ENCODE measurements around the gene ZBTB8OS. TPM values are rescaled to one million over a fixed set of nuclear protein-coding genes. Genes with fewer than 3 reads are reported as not detected.

Gene ZBTB8OS
- total and polyA plus RNA-seq, 2 of the 8 experiments (the other 6 are each of a cell fraction or from before 2014, with no cell fraction given) = 68.0 to 74.2 TPM

GRCh38 chr1:32619701-32620485 is 30.5 kb downstream of the ZBTB8OS start:
- 90% methylated on average over 5 of the region's 5 CpGs; no CpG with 5 or more reads in 1 of the 2 experiments for WGBS, 2 experiments (ENCODE audit: extremely low coverage in 1 of 2, insufficient coverage in 1 of 2, insufficient read length in 1 of 2, insufficient replicate concordance in 2 of 2, low coverage in 1 of 2, low lambda C conversion rate in 2 of 2, missing lambda C conversion rate in 1 of 2)
- Histone ChIP-seq H3K36me3 (ENCODE audit: control insufficient read depth in 2 of 4, insufficient read depth in 4 of 4, low read length in 3 of 4) (peaks cover 0 to 7% (median 0%) of the 10 kb centered on the region in 4 experiments; a peak in 2 of 8 replicates), H4K20me1 (replicated peaks in 1 of 2; ENCODE audit: control insufficient read depth in 1 of 2, insufficient read depth in 2 of 2, low read length in 2 of 2) (no peaks in the 10 kb centered on the region), H2AFZ (ENCODE audit: low read length) (no peak overlapping the region), H2BK5ac (ENCODE audit: low read depth, low read length) (no peak overlapping the region), H2BK20ac (ENCODE audit: low read length) (no peak overlapping the region), H3K79me2 (ENCODE audit: control insufficient read depth in 1 of 2, insufficient read depth in 2 of 2, low read length in 2 of 2) (no peaks in the 10 kb centered on the region), H3K79me1 (ENCODE audit: low read depth, low read length) (no peaks in the 10 kb centered on the region), H3K18ac (ENCODE audit: extremely low read depth, low read length) (no peak overlapping the region), H2BK12ac (ENCODE audit: low read depth, low read length) (no peak overlapping the region), H3K9me3 (ENCODE audit: insufficient read depth in 2 of 2, low read depth in 1 of 2, low read length in 1 of 2) (no peaks in the 10 kb centered on the region), H3K4ac (replicated peaks; ENCODE audit: insufficient read length, low read depth, low read length) (no peak overlapping the region), H3K23ac (ENCODE audit: insufficient read length) (no peak overlapping the region), H3K56ac (replicated peaks; ENCODE audit: insufficient read length, low read depth, low read length) (no peak overlapping the region), H3K9ac (replicated peaks in 1 of 4; ENCODE audit: extremely low read depth in 1 of 4, low read depth in 3 of 4, low read length in 3 of 4) (no peak overlapping the region), H3K14ac (ENCODE audit: insufficient read length) (no peak overlapping the region), H2AK5ac (ENCODE audit: low read depth, low read length) (no peak overlapping the region), H3K4me3 (ENCODE audit: extremely low read depth in 1 of 4, insufficient read depth in 2 of 4, low read depth in 3 of 4, low read length in 4 of 4) (no peak overlapping the region), H2BK15ac (ENCODE audit: low read length) (no peak overlapping the region), H4K5ac (ENCODE audit: insufficient read length, low read depth, low read length) (no peak overlapping the region), H3K23me2 (ENCODE audit: low read depth, low read length) (no peaks in the 10 kb centered on the region), H3K4me1 (replicated peaks in 1 of 4; ENCODE audit: control insufficient read depth in 3 of 4, insufficient read depth in 4 of 4, low read length in 3 of 4) (no peaks in the 10 kb centered on the region), H2BK120ac (replicated peaks; ENCODE audit: low read depth, low read length) (no peak overlapping the region), H3K4me2 (ENCODE audit: insufficient read depth in 1 of 2, low read depth in 2 of 2, low read length in 2 of 2) (no peak overlapping the region), H3K27me3 (replicated peaks in 1 of 4; ENCODE audit: control insufficient read depth in 3 of 4, extremely low read depth in 1 of 4, insufficient read depth in 3 of 4, low read length in 3 of 4) (no peaks in the 10 kb centered on the region), H3K27ac (ENCODE audit: low read depth, low read length) (no peak overlapping the region), H4K8ac (ENCODE audit: extremely low read depth, insufficient read depth, low read length) (no peak overlapping the region), H4K91ac (replicated peaks; ENCODE audit: insufficient read length, low read length) (no peak overlapping the region)
- POLR2A ChIA-PET (ENCODE audit: partially characterized antibody) = interaction anchor here (0.6 to 2.5 kb wide), 8 partner anchors 8 to 223 kb away, joined by 3 to 9 read pairs (median 4); no protein-coding TSS in a partner anchor
- no peak for DNase-seq (ENCODE audit: low read depth in 1 of 2, low spot score in 2 of 2)
- CTCF ChIA-PET (ENCODE audit: partially characterized antibody) = interaction anchor here (0.6 to 2.5 kb wide), 9 partner anchors 9 to 267 kb away, joined by 3 to 8 read pairs (median 5); no protein-coding TSS in a partner anchor
- no peak for FAIRE-seq
- TF ChIP-seq HDAC2 (IDR thresholded peaks at IDR 0.05; ENCODE audit: borderline replicate concordance in 1 of 2, low read depth in 2 of 2, low read length in 2 of 2) = no peak
- no peak for TF ChIP-seq EZH2 (IDR thresholded peaks at IDR 0.05; ENCODE audit: low read depth, low read length, severe bottlenecking)
- no peak for TF ChIP-seq YY1 (IDR thresholded peaks at IDR 0.05; ENCODE audit: low read depth, low read length)
- no peak for TF ChIP-seq RNF2 (IDR thresholded peaks at IDR 0.05; ENCODE audit: borderline replicate concordance, low read depth, low read length, missing control alignments, poor library complexity, severe bottlenecking)
- no peak for TF ChIP-seq GABPA (IDR thresholded peaks at IDR 0.05; ENCODE audit: borderline replicate concordance, insufficient read depth, low read length)
- TF ChIP-seq BCL11A (IDR thresholded peaks at IDR 0.05; ENCODE audit: low read depth in 2 of 2, low read length in 2 of 2) = no peak
- TF ChIP-seq PHF8 (conservative IDR thresholded peaks at IDR 0.05; ENCODE audit: low read depth, low read length) = no peak
- TF ChIP-seq HDAC6 (IDR thresholded peaks at IDR 0.05; ENCODE audit: low read depth, low read length) = no peak
- no peak for TF ChIP-seq EGR1 (IDR thresholded peaks at IDR 0.05; ENCODE audit: borderline replicate concordance, low read depth, low read length)
- no peak for TF ChIP-seq JUN (IDR thresholded peaks at IDR 0.05; ENCODE audit: low read depth, low read length)
- TF ChIP-seq SRF (IDR thresholded peaks at IDR 0.05; ENCODE audit: low read depth, low read length) = no peak
- TF ChIP-seq CHD2 (IDR thresholded peaks at IDR 0.05; ENCODE audit: low read length) = no peak

Data from H1 (cell line).